Esophagus squamous epithelium (tissue), 4 donors: ENCODE measurements around the gene PLEKHM3.

Experiments
- POLR2A ChIP-seq, 4 donors: fragments of 450-650 bp; IDR thresholded peaks; one replicate each; pipeline ENCODE4 v1.6.1; 2017; ENCODE audit warnings: antibody characterized with exemption in 4 of 4, mild to moderate bottlenecking in 4 of 4, moderate library complexity in 3 of 4
- TF ChIP-seq, protein P1 (sequence below), 6 experiments: fragments of 450-650 bp in 4 of 6; fragments of 200-600 bp in 2 of 6; sonication (generic) in 2 of 6; IDR thresholded peaks; one replicate each; pipeline ENCODE4 v1.5.1; 2016 to 2019; ENCODE audit warnings: antibody characterized with exemption in 6 of 6, mild to moderate bottlenecking in 4 of 6, moderate library complexity in 4 of 6

DNA sequence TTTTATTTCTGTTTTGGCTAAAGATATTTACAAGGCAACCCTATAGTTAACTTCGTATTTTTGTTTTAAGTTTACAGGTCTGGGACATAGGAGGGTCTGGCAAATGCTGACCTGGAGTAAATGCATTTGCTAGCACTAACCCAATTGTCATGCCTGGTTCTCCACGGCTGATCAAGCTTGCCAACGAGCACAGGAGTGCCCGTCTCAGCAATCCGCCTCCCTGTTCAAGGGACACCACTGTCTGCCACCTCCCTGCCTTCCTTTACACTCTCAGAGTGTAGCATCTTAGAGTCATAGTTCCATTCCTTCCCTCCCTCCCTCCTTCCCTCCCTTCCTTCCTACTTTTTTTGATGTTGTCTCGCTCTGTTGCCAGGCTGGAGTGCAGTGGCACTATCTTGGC is 104.6 kb downstream of the PLEKHM3 start:
- TF ChIP-seq, protein P1, sequence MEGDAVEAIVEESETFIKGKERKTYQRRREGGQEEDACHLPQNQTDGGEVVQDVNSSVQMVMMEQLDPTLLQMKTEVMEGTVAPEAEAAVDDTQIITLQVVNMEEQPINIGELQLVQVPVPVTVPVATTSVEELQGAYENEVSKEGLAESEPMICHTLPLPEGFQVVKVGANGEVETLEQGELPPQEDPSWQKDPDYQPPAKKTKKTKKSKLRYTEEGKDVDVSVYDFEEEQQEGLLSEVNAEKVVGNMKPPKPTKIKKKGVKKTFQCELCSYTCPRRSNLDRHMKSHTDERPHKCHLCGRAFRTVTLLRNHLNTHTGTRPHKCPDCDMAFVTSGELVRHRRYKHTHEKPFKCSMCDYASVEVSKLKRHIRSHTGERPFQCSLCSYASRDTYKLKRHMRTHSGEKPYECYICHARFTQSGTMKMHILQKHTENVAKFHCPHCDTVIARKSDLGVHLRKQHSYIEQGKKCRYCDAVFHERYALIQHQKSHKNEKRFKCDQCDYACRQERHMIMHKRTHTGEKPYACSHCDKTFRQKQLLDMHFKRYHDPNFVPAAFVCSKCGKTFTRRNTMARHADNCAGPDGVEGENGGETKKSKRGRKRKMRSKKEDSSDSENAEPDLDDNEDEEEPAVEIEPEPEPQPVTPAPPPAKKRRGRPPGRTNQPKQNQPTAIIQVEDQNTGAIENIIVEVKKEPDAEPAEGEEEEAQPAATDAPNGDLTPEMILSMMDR (IDR thresholded peaks at IDR 0.05) = no peak
- no peak for TF ChIP-seq POLR2A (IDR thresholded peaks at IDR 0.05)
